Mucosa of stomach (tissue), 1 donor: ENCODE results near the gene CBLN3.

Source experiments
- H3K27me3 ChIP-seq: one replicate; pipeline ENCODE4 v1.7.0; 2013; ENCODE audit warnings: mild to moderate bottlenecking, low read length; ENCODE audit not compliant: control insufficient read depth, insufficient read depth
- H3K36me3 ChIP-seq: one replicate; pipeline ENCODE4 v1.7.0; 2013; ENCODE audit warnings: low read length; ENCODE audit not compliant: control insufficient read depth, insufficient read depth
- H3K4me1 ChIP-seq: one replicate; pipeline ENCODE4 v1.7.0; 2013; ENCODE audit warnings: mild to moderate bottlenecking, low read length; ENCODE audit not compliant: control insufficient read depth, insufficient read depth
- H3K4me3 ChIP-seq: one replicate; pipeline ENCODE4 v1.7.0; 2013; ENCODE audit warnings: low read length
- H3K9ac ChIP-seq: one replicate; pipeline ENCODE4 v1.7.0; 2013; ENCODE audit warnings: mild to moderate bottlenecking, low read length, moderate library complexity
- H3K9me3 ChIP-seq: one replicate; pipeline ENCODE4 v1.7.0; 2013; ENCODE audit warnings: mild to moderate bottlenecking, low read length, moderate library complexity; ENCODE audit not compliant: control insufficient read depth
- donor health status: Pancreatic carcinoma.

Gene CBLN3

GRCh38 chr14:24428628-24429394 is 657 bp downstream of the CBLN3 start:
- no peaks in the 10 kb centered on the region for H3K9me3 ChIP-seq
- H3K9ac ChIP-seq = peak overlapping the region; percentile 96
- H3K27me3 ChIP-seq = no peaks in the 10 kb centered on the region
- H3K4me3 ChIP-seq = no peak overlapping the region
- H3K4me1 ChIP-seq = peaks cover 60% of the 10 kb centered on the region
- peaks cover 20% of the 10 kb centered on the region for H3K36me3 ChIP-seq

DNA sequence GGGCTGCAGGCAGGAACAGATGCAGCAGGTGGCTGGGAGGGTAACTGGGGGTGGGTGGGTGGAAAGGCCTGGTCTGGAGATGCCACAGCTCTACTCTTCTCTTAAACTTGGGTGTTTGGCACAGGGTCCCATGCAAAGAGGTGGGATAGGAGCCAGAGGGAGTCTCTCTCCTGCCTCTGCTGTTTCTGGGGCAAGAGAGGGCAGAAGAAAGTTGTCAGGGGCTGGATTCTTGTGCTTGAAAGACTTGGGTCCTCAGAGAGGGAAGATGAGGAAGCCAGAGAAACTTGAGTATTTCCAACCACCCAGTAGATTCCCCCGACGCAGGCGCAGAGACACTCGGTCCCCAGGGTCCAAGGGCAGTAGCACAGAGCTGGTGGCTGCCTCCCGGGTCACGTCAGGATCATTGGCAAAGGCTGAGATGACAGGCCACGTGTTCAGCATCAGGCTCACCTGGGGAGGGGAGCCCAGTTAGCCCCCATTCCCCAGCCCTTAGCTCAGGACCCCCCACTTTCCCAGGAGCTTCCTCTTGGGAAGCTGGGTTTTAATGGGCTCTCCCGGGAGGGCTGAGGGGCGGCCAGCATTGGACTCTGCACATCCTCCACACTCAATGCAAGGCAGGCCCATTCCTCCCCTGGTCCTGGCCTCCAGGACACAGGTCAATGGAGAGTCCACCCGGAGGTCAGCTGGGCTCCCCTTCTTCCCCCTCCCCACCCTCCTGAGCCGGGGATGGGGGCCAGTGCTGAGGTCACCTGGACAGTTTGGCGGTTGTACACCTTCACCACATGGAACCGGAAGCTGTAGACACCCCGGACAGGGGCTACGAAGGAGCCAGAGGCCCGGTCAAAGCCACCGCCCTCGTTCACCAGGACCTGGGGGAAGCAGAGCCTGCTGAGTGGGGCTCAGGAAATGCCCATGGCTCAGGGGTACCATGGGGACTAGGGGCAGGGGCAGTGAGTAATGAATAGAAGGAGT is 1.6 kb downstream of the CBLN3 start:
- Histone ChIP-seq H3K27me3 (no peaks in the 10 kb centered on the region), H3K4me1 (peaks cover 60% of the 10 kb centered on the region), H3K4me3 (no peak overlapping the region), H3K36me3 (peaks cover 18% of the 10 kb centered on the region), H3K9ac (peak overlapping the region; percentile 48), H3K9me3 (no peaks in the 10 kb centered on the region)

GRCh38 chr14:24426912-24427536 is 2.4 kb downstream of the CBLN3 start:
- H3K9ac ChIP-seq = no peak overlapping the region
- H3K4me3 ChIP-seq = no peak overlapping the region
- no peaks in the 10 kb centered on the region for H3K9me3 ChIP-seq
- peaks cover 60% of the 10 kb centered on the region for H3K4me1 ChIP-seq
- H3K36me3 ChIP-seq = peaks cover 10% of the 10 kb centered on the region
- H3K27me3 ChIP-seq = no peaks in the 10 kb centered on the region

DNA sequence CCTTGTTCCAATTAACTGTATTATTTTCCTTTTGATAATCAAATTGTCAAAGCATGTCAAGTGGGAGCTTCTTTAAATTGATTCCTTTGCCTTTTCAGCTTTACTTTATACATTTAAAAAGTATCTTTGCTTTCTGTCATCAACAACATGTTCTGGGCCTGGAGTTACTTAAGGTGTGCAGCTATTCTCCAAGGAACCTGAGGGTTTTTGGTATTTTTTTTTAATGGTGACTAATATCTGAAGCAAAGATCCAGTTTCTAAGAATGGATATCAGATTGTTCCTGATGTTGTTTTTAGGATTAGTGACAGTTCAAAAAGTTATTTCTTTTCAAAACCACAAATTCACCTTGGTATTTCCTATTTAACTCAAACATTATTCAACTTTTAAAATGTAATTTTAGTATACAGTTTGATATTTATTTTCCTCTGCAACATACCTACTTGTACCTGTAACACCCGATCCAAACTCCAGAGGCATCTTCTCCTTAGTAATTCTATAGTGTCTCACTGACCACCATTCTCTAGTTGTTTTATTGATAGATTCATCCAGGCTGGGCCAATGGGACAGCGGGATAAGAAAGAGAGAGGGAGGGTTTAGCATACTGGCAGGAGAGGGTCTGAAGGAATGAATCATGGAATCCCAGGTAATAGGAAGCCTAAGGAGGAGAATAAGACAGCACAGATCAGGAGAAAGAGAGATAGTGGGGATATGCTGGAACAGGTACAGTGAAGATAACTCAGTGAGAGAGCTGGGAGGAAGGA is 3.1 kb downstream of the CBLN3 start:
- Histone ChIP-seq H3K4me3 (no peak overlapping the region), H3K9me3 (no peaks in the 10 kb centered on the region), H3K27me3 (no peaks in the 10 kb centered on the region), H3K9ac (peak overlapping the region; percentile 60), H3K36me3 (peaks cover 3% of the 10 kb centered on the region), H3K4me1 (peaks cover 56% of the 10 kb centered on the region)

GRCh38 chr14:24425704-24426103 is 3.8 kb downstream of the CBLN3 start:
- Histone ChIP-seq H3K27me3 (no peaks in the 10 kb centered on the region), H3K36me3 (no peaks in the 10 kb centered on the region), H3K4me3 (no peak overlapping the region), H3K4me1 (peaks cover 52% of the 10 kb centered on the region), H3K9me3 (no peaks in the 10 kb centered on the region), H3K9ac (peak overlapping the region; percentile 60)

DNA sequence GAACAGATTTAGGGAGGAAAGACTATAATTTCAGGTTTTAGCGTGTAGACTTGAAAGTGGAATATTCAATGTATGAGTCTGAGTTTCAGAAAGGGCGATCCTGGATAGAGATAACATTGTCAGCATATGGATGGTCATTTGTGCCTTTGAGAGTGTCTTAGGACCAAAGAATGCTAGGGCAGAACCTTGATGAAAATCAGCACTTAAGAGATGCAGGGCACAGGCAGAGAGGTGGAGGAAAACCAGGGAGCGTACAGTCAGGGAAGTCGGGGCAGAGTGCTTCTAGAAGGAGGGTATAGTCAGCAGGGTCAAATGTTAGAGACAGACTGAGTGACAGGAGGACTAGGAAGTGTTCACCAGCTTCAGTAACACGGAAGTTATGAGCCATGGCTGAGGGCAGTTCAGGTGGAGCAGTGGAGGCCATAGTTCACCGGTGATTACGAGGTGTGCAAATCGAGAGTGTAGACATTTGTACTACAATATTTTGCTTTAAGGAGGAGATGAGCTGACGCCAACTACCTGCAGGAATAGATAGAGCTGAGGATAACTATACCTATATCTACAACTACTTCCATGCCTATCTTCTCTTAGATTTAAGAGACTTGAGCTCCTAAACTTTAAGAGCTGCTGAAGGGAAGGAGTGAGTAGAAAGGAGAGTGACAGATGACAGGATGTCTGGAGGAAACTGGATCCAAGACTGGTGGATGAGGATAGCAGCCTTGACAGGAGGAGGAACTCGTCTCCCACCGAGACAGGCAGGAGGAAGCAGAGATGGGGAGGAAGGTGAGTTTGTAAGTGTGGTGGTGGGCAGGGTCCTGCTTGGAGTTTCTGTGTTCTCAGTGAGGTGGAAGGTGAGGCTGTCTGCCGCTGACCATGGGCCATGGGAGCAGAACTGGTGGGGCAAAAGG is 6.5 kb downstream of the CBLN3 start:
- Histone ChIP-seq H3K9ac (peak overlapping the region; percentile 60), H3K4me1 (peaks cover 52% of the 10 kb centered on the region), H3K4me3 (peak overlapping the region; percentile 28), H3K9me3 (no peaks in the 10 kb centered on the region), H3K36me3 (no peaks in the 10 kb centered on the region), H3K27me3 (no peaks in the 10 kb centered on the region)

DNA sequence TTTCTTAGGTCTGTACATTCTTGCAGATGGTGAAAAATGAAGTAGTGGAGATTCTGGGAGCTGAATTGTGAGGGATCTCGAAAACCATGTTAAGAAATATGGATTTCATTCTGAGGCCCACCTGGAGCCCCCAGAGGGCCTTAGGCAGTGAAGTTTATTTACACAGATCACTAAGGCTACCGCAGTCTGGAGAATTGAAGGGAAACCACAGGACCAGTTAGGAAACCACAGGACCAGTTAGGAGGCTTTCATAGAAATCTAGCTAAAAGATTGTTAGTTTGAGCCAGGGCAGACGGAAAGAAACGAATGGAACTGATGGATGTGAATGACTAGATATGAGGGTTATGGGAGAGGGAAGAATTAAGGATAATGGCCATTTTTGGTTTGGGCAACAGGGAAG is 7.2 kb downstream of the CBLN3 start:
- Histone ChIP-seq H3K27me3 (no peaks in the 10 kb centered on the region), H3K4me1 (peaks cover 52% of the 10 kb centered on the region), H3K9me3 (no peaks in the 10 kb centered on the region), H3K36me3 (no peaks in the 10 kb centered on the region), H3K9ac (no peak overlapping the region), H3K4me3 (no peak overlapping the region)

DNA sequence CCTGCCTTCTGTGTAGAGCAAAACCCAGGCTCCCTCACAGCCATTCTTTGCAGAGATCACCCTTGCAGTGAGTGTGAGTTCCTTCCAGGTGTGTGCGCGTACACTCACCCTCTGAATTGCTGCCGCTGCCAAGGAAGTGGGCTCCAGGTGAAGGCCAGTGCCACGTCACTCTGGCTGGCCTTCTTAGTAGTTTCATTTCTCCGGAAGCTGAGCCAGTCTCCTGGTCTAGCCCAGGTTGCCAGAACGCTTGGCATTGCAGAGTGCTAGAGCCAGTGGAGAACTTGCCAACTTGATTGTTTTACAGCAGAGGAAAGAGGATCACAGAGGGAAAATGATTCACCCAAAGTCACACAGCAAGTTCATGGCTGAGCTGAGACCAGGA is 11.0 kb downstream of the CBLN3 start:
- H3K27me3 ChIP-seq = no peaks in the 10 kb centered on the region
- peak overlapping the region; percentile 5 for H3K9ac ChIP-seq
- peaks cover 40% of the 10 kb centered on the region for H3K4me1 ChIP-seq
- no peaks in the 10 kb centered on the region for H3K9me3 ChIP-seq
- no peak overlapping the region for H3K4me3 ChIP-seq
- H3K36me3 ChIP-seq = no peaks in the 10 kb centered on the region

DNA sequence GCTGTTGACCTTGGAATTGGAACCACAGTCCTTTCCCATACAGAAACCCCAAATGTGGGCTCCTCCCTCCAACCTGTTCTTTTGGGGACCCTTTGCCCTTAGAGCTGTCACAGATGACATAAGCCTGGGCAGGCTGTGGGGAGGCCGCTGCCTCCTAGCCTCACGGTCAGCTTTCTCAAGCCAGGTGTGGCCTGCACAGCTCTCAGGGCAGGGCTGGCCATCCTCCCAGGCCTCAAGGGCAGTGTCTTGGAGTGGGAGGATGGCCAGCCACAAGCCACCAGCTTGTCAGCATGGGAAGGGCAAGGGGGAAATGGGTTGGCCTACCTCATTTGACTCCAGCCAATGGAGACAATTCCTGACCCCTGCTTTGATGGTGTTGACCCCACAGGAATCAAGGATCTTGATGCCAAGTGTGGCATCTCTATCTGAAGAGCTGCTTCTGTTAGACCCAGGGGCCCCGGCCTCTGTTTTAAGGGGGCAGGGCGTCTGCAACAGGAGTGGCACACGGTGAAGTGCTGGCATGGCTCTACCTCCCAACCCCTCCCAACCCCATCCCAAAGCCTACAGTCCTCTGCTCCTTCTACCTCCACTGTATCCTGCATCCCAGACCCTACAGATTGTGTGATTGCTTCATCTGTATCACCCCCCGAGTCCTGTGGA is 11.5 kb downstream of the CBLN3 start:
- Histone ChIP-seq H3K27me3 (no peaks in the 10 kb centered on the region), H3K9me3 (no peaks in the 10 kb centered on the region), H3K36me3 (no peaks in the 10 kb centered on the region), H3K4me1 (peaks cover 39% of the 10 kb centered on the region), H3K9ac (peak overlapping the region; percentile 5), H3K4me3 (no peak overlapping the region)

- Histone ChIP-seq H3K36me3 (no peaks in the 10 kb centered on the region), H3K4me1 (peaks cover 30% of the 10 kb centered on the region)
These were observed 12.4 kb downstream of the CBLN3 start for GRCh38 chr14:24416932-24417619.

More at GRCh38 chr14:24416932-24417619, 12.4 kb downstream of the CBLN3 start:
- H3K27me3 ChIP-seq = no peaks in the 10 kb centered on the region
- no peak overlapping the region for H3K9ac ChIP-seq
- H3K4me3 ChIP-seq = no peak overlapping the region
- no peaks in the 10 kb centered on the region for H3K9me3 ChIP-seq
